GM19463 (cell line): ENCODE results near the gene DCLK1.
"Not testable (repeated sequence)": the region's sequence is repeated elsewhere in the genome, so short reads cannot be mapped to it uniquely, and the experiment has no call there.

Source experiments
- ATAC-seq: cut with Tn5 transposase; IDR thresholded peaks from one replicate; pipeline ENCODE4 v1.9.1; 2021; ENCODE audit warnings: mild to moderate bottlenecking, moderate library complexity; ENCODE audit not compliant: unreplicated experiment

DCLK1 gene

GRCh38 chr13:36131931-36132297, 732 bp upstream of the DCLK1 start:
- ATAC-seq: no peak

- no peak for ATAC-seq
These were observed 495 bp downstream of the DCLK1 start for GRCh38 chr13:36130552-36131221.

- ATAC-seq: no peak
These were observed 1.0 kb downstream of the DCLK1 start for GRCh38 chr13:36130193-36130551.

- no peak for ATAC-seq
These were observed 1.6 kb downstream of the DCLK1 start for GRCh38 chr13:36129539-36129938.

- ATAC-seq: no peak
These were observed 4.7 kb downstream of the DCLK1 start for GRCh38 chr13:36126491-36126890.

- ATAC-seq: no peak
These were observed 5.3 kb downstream of the DCLK1 start for GRCh38 chr13:36125841-36126240.

- no peak for ATAC-seq
These were observed 6.9 kb downstream of the DCLK1 start for GRCh38 chr13:36124236-36124822.

GRCh38 chr13:36115306-36115705, 15.9 kb downstream of the DCLK1 start:
- ATAC-seq: no peak

GRCh38 chr13:36114233-36114632, 16.9 kb downstream of the DCLK1 start:
- no peak for ATAC-seq

GRCh38 chr13:36108954-36109353, 22.2 kb downstream of the DCLK1 start:
- no peak for ATAC-seq

- ATAC-seq: no peak
These were observed 22.8 kb downstream of the DCLK1 start for GRCh38 chr13:36108342-36108741.

- no peak for ATAC-seq
These were observed 23.7 kb downstream of the DCLK1 start for GRCh38 chr13:36107521-36107920.

- no peak for ATAC-seq
These were observed 25.5 kb downstream of the DCLK1 start for GRCh38 chr13:36105726-36106125.

GRCh38 chr13:36102721-36103120, 28.5 kb downstream of the DCLK1 start:
- no peak for ATAC-seq

- ATAC-seq: not testable (repeated sequence)
These were observed 29.3 kb downstream of the DCLK1 start for GRCh38 chr13:36101907-36102306.

GRCh38 chr13:36101157-36101556, 30.0 kb downstream of the DCLK1 start:
- ATAC-seq: no peak

- no peak for ATAC-seq
These were observed 33.1 kb downstream of the DCLK1 start for GRCh38 chr13:36098080-36098479.

- no peak for ATAC-seq
These were observed 34.4 kb downstream of the DCLK1 start for GRCh38 chr13:36096461-36097416.

- ATAC-seq: no peak
These were observed 36.7 kb downstream of the DCLK1 start for GRCh38 chr13:36094478-36094877.

GRCh38 chr13:36090592-36090991, 40.6 kb downstream of the DCLK1 start:
- no peak for ATAC-seq

GRCh38 chr13:36089130-36089647, 42.0 kb downstream of the DCLK1 start:
- ATAC-seq: no peak

GRCh38 chr13:36088463-36088862, 42.7 kb downstream of the DCLK1 start:
- no peak for ATAC-seq
